Measurements from ENCODE around the gene DNAH1. TPM values are rescaled to one million over a fixed set of nuclear protein-coding genes. Genes with fewer than 3 reads are reported as not detected.

Gene DNAH1
- total RNA-seq, 4 donors from 2014 or later = 9.5 to 30.3 (median 14.6) TPM

GRCh38 chr3:52311576-52312119, 4.5 kb upstream of the DNAH1 start:
- no peak for TF ChIP-seq CTCF (IDR thresholded peaks at IDR 0.05; ENCODE audit: low read depth)

GRCh38 chr3:52313188-52313773, 2.8 kb upstream of the DNAH1 start:
- TF ChIP-seq CTCF (IDR thresholded peaks at IDR 0.05; ENCODE audit: low read depth) = no peak

- TF ChIP-seq CTCF (IDR thresholded peaks at IDR 0.05; ENCODE audit: low read depth) = no peak
Observed at GRCh38 chr3:52313774-52314188, 2.3 kb upstream of the DNAH1 start.

GRCh38 chr3:52314489-52314888, 1.6 kb upstream of the DNAH1 start:
- TF ChIP-seq CTCF (IDR thresholded peaks at IDR 0.05; ENCODE audit: low read depth) = no peak

GRCh38 chr3:52315006-52315405, 1.1 kb upstream of the DNAH1 start:
- TF ChIP-seq CTCF (IDR thresholded peaks at IDR 0.05; ENCODE audit: low read depth) = no peak

GRCh38 chr3:52317208-52318000, 1.3 kb downstream of the DNAH1 start:
- TF ChIP-seq CTCF (IDR thresholded peaks at IDR 0.05; ENCODE audit: low read depth) = no peak

- TF ChIP-seq CTCF (IDR thresholded peaks at IDR 0.05; ENCODE audit: low read depth) = no peak
Observed at GRCh38 chr3:52318186-52318816, 2.2 kb downstream of the DNAH1 start.
